ENCODE measurements around the gene CD79A.
"Not testable (repeated sequence)": the region's sequence is repeated elsewhere in the genome, so short reads cannot be mapped to it uniquely, and the experiment has no call there.

Gene CD79A

GRCh38 chr19:41905273-41906002 lies 28.4 kb downstream of the CD79A start:
- DNase-seq (ENCODE audit: low read depth): no peak

- no peak for DNase-seq (ENCODE audit: low read depth)
Observed at GRCh38 chr19:41906271-41906670, 29.2 kb downstream of the CD79A start.

- DNase-seq (ENCODE audit: low read depth): no peak
Observed at GRCh38 chr19:41906916-41907680, 30.0 kb downstream of the CD79A start.

- DNase-seq (ENCODE audit: low read depth): no peak
Observed at GRCh38 chr19:41907994-41908615, 31.0 kb downstream of the CD79A start.

GRCh38 chr19:41908724-41909464 lies 31.8 kb downstream of the CD79A start:
- no peak for DNase-seq (ENCODE audit: low read depth)

GRCh38 chr19:41909706-41910105 lies 32.6 kb downstream of the CD79A start:
- DNase-seq (ENCODE audit: low read depth): no peak

- no peak for DNase-seq (ENCODE audit: low read depth)
Observed at GRCh38 chr19:41910240-41910991, 33.3 kb downstream of the CD79A start.

- no peak for DNase-seq (ENCODE audit: low read depth)
Observed at GRCh38 chr19:41910992-41911888, 34.2 kb downstream of the CD79A start.

GRCh38 chr19:41911889-41912731 lies 35.0 kb downstream of the CD79A start:
- no peak for DNase-seq (ENCODE audit: low read depth)

GRCh38 chr19:41912899-41913537 lies 35.9 kb downstream of the CD79A start:
- DNase-seq (ENCODE audit: low read depth): no peak

- no peak for DNase-seq (ENCODE audit: low read depth)
Observed at GRCh38 chr19:41913538-41914423, 36.7 kb downstream of the CD79A start.

GRCh38 chr19:41914424-41914834 lies 37.4 kb downstream of the CD79A start:
- DNase-seq (ENCODE audit: low read depth): not testable (repeated sequence)

- DNase-seq (ENCODE audit: low read depth): no peak
Observed at GRCh38 chr19:41915021-41915775, 38.1 kb downstream of the CD79A start.

- no peak for DNase-seq (ENCODE audit: low read depth)
Observed at GRCh38 chr19:41915776-41916414, 38.8 kb downstream of the CD79A start.

- no peak for DNase-seq (ENCODE audit: low read depth)
Observed at GRCh38 chr19:41917676-41918075, 40.6 kb downstream of the CD79A start.

- no peak for DNase-seq (ENCODE audit: low read depth)
Observed at GRCh38 chr19:41918095-41918494, 41.0 kb downstream of the CD79A start.

Data from activated T-helper 9 cell treated with anti-CD3 and anti-CD28 coated beads, Interleukin-2, amount 50 U/mL, for 16 hours (primary cell).